Mesenchymal stem cell (in vitro differentiated cells and primary cell): ENCODE data around the gene CCNQ.
A peak's percentile ranks its signal among the peaks of the same experiment; 100 is the strongest.

Experiments
- DNase-seq: peaks from one replicate; pipeline ENCODE4 v3.0.0-alpha.2; 2013
- H2AFZ ChIP-seq: one replicate; pipeline ENCODE4 v1.6.1; 2013; ENCODE audit warnings: low read depth, mild to moderate bottlenecking, control low read depth, inconsistent platforms, low read length, moderate library complexity
- H2AK5ac ChIP-seq: 2 replicates; pipeline ENCODE4 v1.6.1; 2013; ENCODE audit warnings: low read length, moderate library complexity, mild to moderate bottlenecking, inconsistent platforms; ENCODE audit not compliant: severe bottlenecking
- H2BK120ac ChIP-seq: one replicate; pipeline ENCODE4 v1.6.1; 2013; ENCODE audit warnings: low read depth, mild to moderate bottlenecking, inconsistent platforms, low read length, moderate library complexity
- H2BK12ac ChIP-seq, 2 experiments: one replicate each; pipeline ENCODE4 v1.6.1; 2013; ENCODE audit warnings: inconsistent platforms in 2 of 2, low read length in 2 of 2, mild to moderate bottlenecking in 2 of 2, moderate library complexity in 2 of 2, control low read depth in 1 of 2
- H2BK15ac ChIP-seq: one replicate; pipeline ENCODE4 v1.6.1; 2013; ENCODE audit warnings: mild to moderate bottlenecking, low read depth, inconsistent platforms; ENCODE audit not compliant: poor library complexity, severe bottlenecking
- H2BK5ac ChIP-seq: 2 replicates; pipeline ENCODE4 v1.6.1; 2013; ENCODE audit warnings: low read depth, mild to moderate bottlenecking, low read length, control low read depth, inconsistent platforms; ENCODE audit not compliant: poor library complexity, severe bottlenecking
- H3K14ac ChIP-seq, 2 experiments: one replicate each; pipeline ENCODE4 v1.6.1; 2013; ENCODE audit warnings: inconsistent platforms in 2 of 2, low read length in 2 of 2, control low read depth in 1 of 2, mild to moderate bottlenecking in 1 of 2, moderate library complexity in 1 of 2
- H3K18ac ChIP-seq, 2 experiments: one replicate each; pipeline ENCODE4 v1.6.1; 2013; ENCODE audit warnings: inconsistent platforms in 2 of 2, low read length in 2 of 2, control low read depth in 1 of 2, low read depth in 1 of 2, mild to moderate bottlenecking in 1 of 2
- H3K23ac ChIP-seq, 2 experiments: one replicate each; pipeline ENCODE4 v1.6.1; 2013; ENCODE audit warnings: inconsistent platforms in 2 of 2, low read length in 2 of 2, mild to moderate bottlenecking in 2 of 2, moderate library complexity in 2 of 2, control low read depth in 1 of 2
- H3K27ac ChIP-seq: 2 replicates; pipeline ENCODE4 v1.5.1; 2013; ENCODE audit warnings: mild to moderate bottlenecking, moderate library complexity, low read length, control low read depth, inconsistent platforms; ENCODE audit not compliant: poor library complexity, severe bottlenecking
- H3K27me3 ChIP-seq, 2 experiments: 2 replicates each; pipeline versions ENCODE4 v1.6.1 to v1.7.0; 2013; ENCODE audit warnings: low read length in 2 of 2, mild to moderate bottlenecking in 2 of 2, moderate library complexity in 2 of 2, control low read depth in 1 of 2, inconsistent platforms in 1 of 2; ENCODE audit not compliant: control insufficient read depth in 1 of 2, insufficient read depth in 1 of 2
- H3K36me3 ChIP-seq, 2 experiments: 2 replicates each; pipeline versions ENCODE4 v1.6.1 to v1.7.0; 2013; ENCODE audit warnings: low read length in 2 of 2, control low read depth in 1 of 2, inconsistent platforms in 1 of 2, low read depth in 1 of 2, mild to moderate bottlenecking in 1 of 2; ENCODE audit not compliant: insufficient read depth in 2 of 2, control insufficient read depth in 1 of 2
- H3K4ac ChIP-seq, 2 experiments: one replicate each; pipeline ENCODE4 v1.6.1; 2013; ENCODE audit warnings: inconsistent platforms in 2 of 2, low read length in 2 of 2, mild to moderate bottlenecking in 2 of 2, moderate library complexity in 2 of 2, control low read depth in 1 of 2, low read depth in 1 of 2
- H3K4me1 ChIP-seq: 2 replicates; pipeline ENCODE4 v1.6.1; 2013; ENCODE audit warnings: low read depth, low read length, control low read depth; ENCODE audit not compliant: control insufficient read depth, insufficient read depth
- H3K4me2 ChIP-seq: 2 replicates; pipeline ENCODE4 v1.6.1; 2013; ENCODE audit warnings: low read length, mild to moderate bottlenecking, inconsistent platforms; ENCODE audit not compliant: poor library complexity, severe bottlenecking
- H3K4me3 ChIP-seq, 2 experiments: 2 replicates each; pipeline versions ENCODE4 v1.5.1 to v1.7.0; 2013; ENCODE audit warnings: low read length in 2 of 2, mild to moderate bottlenecking in 2 of 2, control low read depth in 1 of 2, low read depth in 1 of 2; ENCODE audit not compliant: insufficient read depth in 1 of 2
- H3K79me1 ChIP-seq: replicated peaks from 2 replicates; pipeline ENCODE4 v1.6.1; 2013; ENCODE audit warnings: mild to moderate bottlenecking, control low read depth, low read length, inconsistent platforms; ENCODE audit not compliant: poor library complexity, severe bottlenecking
- H3K9ac ChIP-seq: 2 replicates; pipeline ENCODE4 v1.7.0; 2013; ENCODE audit warnings: mild to moderate bottlenecking, low read length, moderate library complexity
- H3K9me3 ChIP-seq: 2 replicates; pipeline ENCODE4 v1.7.0; 2013; ENCODE audit warnings: mild to moderate bottlenecking, low read length; ENCODE audit not compliant: control insufficient read depth
- H4K8ac ChIP-seq: one replicate; pipeline ENCODE4 v1.6.1; 2013; ENCODE audit warnings: inconsistent platforms, mild to moderate bottlenecking, low read length, moderate library complexity
- H4K91ac ChIP-seq: one replicate; pipeline ENCODE4 v1.6.1; 2013; ENCODE audit warnings: mild to moderate bottlenecking, low read length, inconsistent platforms
- WGBS: methylation state at CpG from one replicate; pipeline ENCODE4 v1.1.7; 2013; ENCODE audit warnings: mixed read lengths; 5-methylcytosine and 5-hydroxymethylcytosine counted together

Gene CCNQ

DNA sequence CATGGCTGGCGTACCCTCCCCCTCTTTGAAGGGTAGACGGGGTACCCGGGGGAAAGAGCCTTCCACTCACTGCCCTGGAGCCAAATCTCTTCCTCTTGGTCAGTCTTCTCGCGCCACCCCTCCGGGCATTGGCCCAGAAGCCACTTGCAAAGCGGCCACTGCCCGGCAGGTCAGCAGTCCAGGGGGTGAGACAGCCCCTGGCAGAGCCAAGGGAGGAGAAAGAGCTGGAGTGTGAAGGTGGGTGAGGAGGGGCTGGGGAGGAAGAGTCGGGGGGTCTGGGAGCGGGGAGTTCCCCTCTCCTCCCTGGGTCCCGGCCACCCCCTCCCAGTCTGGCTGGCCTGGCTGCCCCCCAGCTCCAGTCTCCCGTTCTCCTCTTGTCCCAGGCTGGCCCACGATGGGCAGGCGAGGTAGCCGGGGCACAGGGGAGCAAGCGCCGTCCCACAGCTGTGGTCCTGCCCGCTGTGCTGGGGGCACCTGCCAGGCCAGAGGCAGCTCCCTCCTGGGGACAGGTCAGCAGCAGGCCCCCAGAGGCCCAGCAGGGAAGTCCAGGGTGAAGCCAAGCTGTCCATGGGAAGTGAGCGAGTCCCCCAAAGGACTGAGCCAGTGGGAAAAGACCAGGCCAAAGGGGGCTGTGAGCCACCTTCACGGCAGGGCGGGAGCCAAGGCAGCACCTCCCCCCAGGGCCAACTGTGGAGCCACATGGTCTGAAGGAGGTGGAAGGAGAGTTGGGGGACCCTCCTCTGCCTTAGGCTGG lies 26.5 kb upstream of the CCNQ start:
- H3K79me1 ChIP-seq, result no peaks in the 10 kb centered on the region
- H3K27me3 ChIP-seq, result peaks cover 0 to 78% of the 10 kb centered on the region in 2 experiments
- H4K8ac ChIP-seq, result no peak overlapping the region
- 89% methylated on average over 15 of the region's 21 CpGs for WGBS
- H3K4me2 ChIP-seq, result no peak overlapping the region
- H2AK5ac ChIP-seq, result no peak overlapping the region
- no peak overlapping the region for H2BK12ac ChIP-seq
- no peak overlapping the region for H3K4ac ChIP-seq
- no peak overlapping the region for H2BK5ac ChIP-seq
- no peak overlapping the region for H4K91ac ChIP-seq
- H2BK15ac ChIP-seq, result no peak overlapping the region
- H3K9ac ChIP-seq, result no peak overlapping the region
- peaks cover 35% of the 10 kb centered on the region for H3K4me1 ChIP-seq
- H3K4me3 ChIP-seq, result no peak overlapping the region
- H3K27ac ChIP-seq, result no peak overlapping the region
- H2AFZ ChIP-seq, result no peak overlapping the region
- H2BK120ac ChIP-seq, result no peak overlapping the region
- no peak overlapping the region for H3K18ac ChIP-seq
- no peaks in the 10 kb centered on the region for H3K36me3 ChIP-seq
- H3K14ac ChIP-seq, result no peak overlapping the region
- peaks cover 9% of the 10 kb centered on the region for H3K9me3 ChIP-seq
- H3K23ac ChIP-seq, result no peak overlapping the region
- DNase-seq, result no peak

DNA sequence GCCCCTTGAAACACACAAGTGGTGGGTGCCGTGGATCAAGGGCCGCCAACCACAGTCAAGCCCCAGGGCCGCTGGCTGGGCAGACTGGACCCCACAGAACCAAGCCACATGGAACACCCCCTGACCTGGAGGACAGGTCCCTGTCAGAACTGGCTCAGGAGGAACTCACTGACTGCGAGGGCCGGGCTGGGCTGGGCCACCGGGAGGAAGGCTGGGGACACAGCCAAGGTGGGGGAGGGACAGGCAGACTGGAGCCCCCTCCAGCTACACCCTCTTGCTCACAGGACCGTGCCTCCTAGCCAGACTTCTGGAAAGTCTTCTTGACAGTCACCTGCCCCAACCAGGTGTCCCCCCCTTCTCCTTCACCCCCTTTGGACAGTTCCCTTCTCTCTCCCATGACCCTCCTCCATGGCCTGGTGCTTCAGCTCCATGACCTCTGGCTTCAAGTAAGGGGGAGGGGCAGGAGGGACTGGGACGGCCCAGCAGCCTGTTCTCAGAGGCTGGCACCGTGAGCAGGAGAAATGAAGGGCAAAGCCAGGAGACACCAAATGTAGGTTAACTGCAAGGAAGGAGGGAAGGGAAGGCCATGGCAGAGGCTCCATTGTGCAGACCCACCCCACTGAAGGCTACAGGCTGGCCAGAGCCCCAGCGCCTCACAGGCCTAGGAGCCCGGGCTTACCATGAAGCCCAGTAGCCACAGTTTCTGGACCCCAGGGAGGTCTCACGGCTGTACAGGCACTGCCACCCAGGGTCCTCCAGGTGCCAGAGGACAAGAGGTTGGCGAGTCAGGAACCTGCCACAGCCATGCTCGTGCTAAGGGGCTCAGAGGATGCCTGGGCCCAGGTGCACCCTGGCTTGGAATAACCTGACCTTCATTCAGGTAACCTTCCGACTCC lies 25.5 kb upstream of the CCNQ start:
- no peak overlapping the region for H3K4me3 ChIP-seq
- no peak overlapping the region for H3K18ac ChIP-seq
- H3K9me3 ChIP-seq, result no peaks in the 10 kb centered on the region
- no peak overlapping the region for H2BK5ac ChIP-seq
- no peak overlapping the region for H3K23ac ChIP-seq
- peak overlapping the region; percentile 37 for H2AK5ac ChIP-seq
- no peak overlapping the region for H3K27ac ChIP-seq
- DNase-seq, result no peak
- H3K4me2 ChIP-seq, result no peak overlapping the region
- H3K14ac ChIP-seq, result no peak overlapping the region
- no peak overlapping the region for H2BK12ac ChIP-seq
- H2AFZ ChIP-seq, result no peak overlapping the region
- peaks cover 35% of the 10 kb centered on the region for H3K4me1 ChIP-seq
- H2BK120ac ChIP-seq, result no peak overlapping the region
- H2BK15ac ChIP-seq, result no peak overlapping the region
- no peak overlapping the region for H4K8ac ChIP-seq
- H3K36me3 ChIP-seq, result no peaks in the 10 kb centered on the region
- no peak overlapping the region for H3K9ac ChIP-seq
- H3K79me1 ChIP-seq, result no peaks in the 10 kb centered on the region
- peaks cover 0 to 71% of the 10 kb centered on the region in 2 experiments for H3K27me3 ChIP-seq
- H3K4ac ChIP-seq, result no peak overlapping the region
- WGBS, result 91% methylated on average over 12 of the region's 15 CpGs
- H4K91ac ChIP-seq, result no peak overlapping the region

DNA sequence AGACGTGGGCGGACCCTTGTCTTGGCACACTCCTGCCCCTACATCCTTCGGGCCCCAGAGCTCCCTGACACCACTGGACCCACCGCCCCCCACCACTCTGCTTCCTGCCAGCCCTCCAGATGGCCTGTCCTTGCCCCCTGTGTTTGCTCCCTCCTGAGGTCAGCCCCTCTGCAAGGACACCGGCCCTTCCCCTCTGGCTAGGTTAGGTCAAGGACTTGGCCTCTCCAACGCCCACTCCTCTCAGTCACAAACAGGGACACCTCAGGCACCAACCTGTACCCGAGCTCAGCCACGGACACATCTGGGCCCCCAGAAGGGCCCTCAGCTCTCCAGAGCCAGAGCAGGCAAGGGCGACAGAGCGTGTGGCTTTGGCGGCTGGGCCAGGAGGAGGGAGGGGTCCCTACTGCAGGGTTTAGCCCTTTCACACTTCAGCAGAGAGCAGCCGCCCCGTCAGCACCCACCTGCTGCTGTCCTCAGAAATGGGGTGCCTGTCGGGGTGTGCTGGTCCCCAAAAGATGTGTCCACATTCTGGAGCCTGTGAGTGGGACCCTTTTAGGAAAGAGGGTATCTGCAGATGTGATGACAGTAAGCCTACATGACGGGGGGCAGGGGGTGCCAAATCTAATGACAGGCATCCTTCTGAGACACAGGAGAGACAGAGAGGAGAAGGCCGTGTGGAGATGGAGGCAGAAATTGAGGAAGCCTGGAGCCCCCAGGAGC lies 24.5 kb upstream of the CCNQ start:
- WGBS, result 82% methylated on average over 15 of the region's 16 CpGs
- no peak overlapping the region for H3K14ac ChIP-seq
- no peak overlapping the region for H2AFZ ChIP-seq

More for the DNA sequence above, 24.5 kb upstream of the CCNQ start:
- peaks cover 28% of the 10 kb centered on the region for H3K4me1 ChIP-seq
- peaks cover 0 to 72% of the 10 kb centered on the region in 2 experiments for H3K27me3 ChIP-seq
- H4K91ac ChIP-seq, result no peak overlapping the region
- no peak overlapping the region for H4K8ac ChIP-seq
- no peak overlapping the region for H2BK15ac ChIP-seq
- no peak overlapping the region for H3K4me3 ChIP-seq
- no peaks in the 10 kb centered on the region for H3K79me1 ChIP-seq
- H2AK5ac ChIP-seq, result peak overlapping the region; percentile 6
- H2BK5ac ChIP-seq, result no peak overlapping the region
- H3K9ac ChIP-seq, result no peak overlapping the region
- peak overlapping the region; percentile 24 for H3K27ac ChIP-seq
- no peak overlapping the region for H3K4me2 ChIP-seq
- H3K4ac ChIP-seq, result no peak overlapping the region
- H3K18ac ChIP-seq, result no peak overlapping the region
- no peaks in the 10 kb centered on the region for H3K9me3 ChIP-seq
- H2BK12ac ChIP-seq, result no peak overlapping the region
- no peak overlapping the region for H2BK120ac ChIP-seq
- no peak overlapping the region for H3K23ac ChIP-seq
- H3K36me3 ChIP-seq, result no peaks in the 10 kb centered on the region
- no peak for DNase-seq
